Stimulated activated naive CD8-positive, alpha-beta T cell treated with anti-CD3 and anti-CD28 coated beads, Interleukin-15, Interleukin-2, amounts not matched to agents 100 ng/mL and 50 ng/mL, for 24 hours (primary cell): ENCODE results near the gene MYO1G.

Experiments
- H3K27ac Mint-ChIP-seq: one replicate; pipeline ENCODE4 v1.8.0; 2021; ENCODE audit warnings: mild to moderate bottlenecking, mixed read lengths
- H3K27me3 Mint-ChIP-seq: one replicate; pipeline ENCODE4 v1.8.0; 2021; ENCODE audit warnings: mixed read lengths
- H3K36me3 Mint-ChIP-seq: one replicate; pipeline ENCODE4 v1.8.0; 2021; ENCODE audit warnings: low read depth, mixed read lengths
- H3K4me1 Mint-ChIP-seq: one replicate; pipeline ENCODE4 v1.8.0; 2021; ENCODE audit warnings: low read depth, mixed read lengths
- H3K4me3 Mint-ChIP-seq: one replicate; pipeline ENCODE4 v1.8.0; 2021; ENCODE audit warnings: mild to moderate bottlenecking, mixed read lengths
- H3K9me3 Mint-ChIP-seq: one replicate; pipeline ENCODE4 v1.8.0; 2021; ENCODE audit warnings: mixed read lengths

Gene MYO1G

GRCh38 chr7:44967571-44968446 lies 11.0 kb downstream of the MYO1G start:
- H3K27ac Mint-ChIP-seq = peak overlapping the region; percentile 75
- no peaks in the 10 kb centered on the region for H3K9me3 Mint-ChIP-seq
- H3K4me1 Mint-ChIP-seq = peaks cover 22% of the 10 kb centered on the region
- no peaks in the 10 kb centered on the region for H3K27me3 Mint-ChIP-seq
- H3K36me3 Mint-ChIP-seq = peaks cover 81% of the 10 kb centered on the region
- no peak overlapping the region for H3K4me3 Mint-ChIP-seq

GRCh38 chr7:44966731-44967538 lies 11.9 kb downstream of the MYO1G start:
- no peaks in the 10 kb centered on the region for H3K27me3 Mint-ChIP-seq
- H3K9me3 Mint-ChIP-seq = no peaks in the 10 kb centered on the region
- H3K36me3 Mint-ChIP-seq = peaks cover 72% of the 10 kb centered on the region
- H3K4me3 Mint-ChIP-seq = no peak overlapping the region
- no peak overlapping the region for H3K27ac Mint-ChIP-seq
- H3K4me1 Mint-ChIP-seq = peaks cover 15% of the 10 kb centered on the region

GRCh38 chr7:44965937-44966730 lies 12.7 kb downstream of the MYO1G start:
- no peak overlapping the region for H3K27ac Mint-ChIP-seq
- no peak overlapping the region for H3K4me3 Mint-ChIP-seq
- H3K4me1 Mint-ChIP-seq = peaks cover 10% of the 10 kb centered on the region
- H3K9me3 Mint-ChIP-seq = no peaks in the 10 kb centered on the region
- no peaks in the 10 kb centered on the region for H3K27me3 Mint-ChIP-seq
- H3K36me3 Mint-ChIP-seq = peaks cover 66% of the 10 kb centered on the region

DNA sequence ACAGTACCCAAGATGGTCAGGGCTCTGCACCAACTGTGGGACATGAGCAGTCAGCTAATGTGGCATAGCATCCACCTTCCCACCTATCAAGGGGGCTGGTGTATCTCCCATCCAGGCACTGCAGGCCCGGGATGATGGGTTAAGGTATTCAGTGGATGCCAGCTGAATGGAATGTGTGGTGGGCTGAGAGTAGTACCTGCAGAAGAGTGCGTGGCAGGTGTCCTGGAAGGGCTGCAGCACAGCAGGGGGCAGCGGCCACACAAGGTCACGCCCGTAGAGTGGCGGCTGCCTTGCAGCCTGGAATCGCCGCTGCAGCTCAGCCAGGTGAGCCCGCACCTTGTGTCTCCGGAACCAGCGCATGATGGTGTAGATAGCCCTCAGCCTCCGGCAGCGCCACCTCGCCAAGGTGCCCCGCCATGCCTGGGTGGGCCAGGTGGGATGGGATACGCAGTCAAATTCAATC lies 13.3 kb downstream of the MYO1G start:
- Mint-ChIP-seq H3K9me3 (no peaks in the 10 kb centered on the region), H3K27ac (no peak overlapping the region), H3K36me3 (peaks cover 60% of the 10 kb centered on the region), H3K4me3 (no peak overlapping the region), H3K4me1 (peaks cover 10% of the 10 kb centered on the region), H3K27me3 (no peaks in the 10 kb centered on the region)

DNA sequence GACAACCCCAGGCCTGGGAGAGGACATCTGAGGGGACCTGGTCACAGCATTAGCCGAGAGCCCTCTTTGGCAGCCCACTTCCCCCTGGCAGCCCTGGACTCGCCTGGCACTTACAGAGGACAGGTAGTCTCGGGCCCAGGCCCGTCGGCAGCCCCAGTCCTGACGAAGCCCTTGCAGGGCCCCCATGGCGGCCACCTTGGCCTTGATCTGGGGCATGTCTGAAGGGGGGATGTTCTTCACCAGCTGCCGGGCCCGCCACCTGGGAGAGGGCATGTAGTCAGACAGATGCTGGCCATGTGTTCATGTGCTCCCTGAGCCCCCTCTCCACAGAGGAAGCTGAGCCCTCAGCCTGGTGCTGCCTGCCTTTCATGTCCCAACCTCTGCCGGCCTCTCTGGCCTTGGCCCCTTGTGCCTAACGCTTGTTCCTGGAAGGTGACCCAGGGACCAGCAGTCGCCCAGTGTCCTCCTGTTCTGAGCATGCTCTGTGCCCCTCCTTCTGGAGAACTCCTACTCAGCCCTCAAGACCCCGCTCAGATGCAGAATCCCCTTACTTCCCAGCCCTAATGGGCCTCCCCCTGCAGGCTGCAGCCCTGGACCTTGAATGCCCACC lies 13.9 kb downstream of the MYO1G start:
- Mint-ChIP-seq H3K9me3 (no peaks in the 10 kb centered on the region), H3K27me3 (no peaks in the 10 kb centered on the region), H3K4me3 (no peak overlapping the region), H3K36me3 (peaks cover 61% of the 10 kb centered on the region), H3K4me1 (peaks cover 15% of the 10 kb centered on the region), H3K27ac (no peak overlapping the region)

- no peaks in the 10 kb centered on the region for H3K27me3 Mint-ChIP-seq
- peaks cover 20% of the 10 kb centered on the region for H3K4me1 Mint-ChIP-seq
- peaks cover 65% of the 10 kb centered on the region for H3K36me3 Mint-ChIP-seq
- H3K27ac Mint-ChIP-seq = no peak overlapping the region
- no peak overlapping the region for H3K4me3 Mint-ChIP-seq
- no peaks in the 10 kb centered on the region for H3K9me3 Mint-ChIP-seq
Measured at GRCh38 chr7:44964384-44964830, 14.4 kb downstream of the MYO1G start.

DNA sequence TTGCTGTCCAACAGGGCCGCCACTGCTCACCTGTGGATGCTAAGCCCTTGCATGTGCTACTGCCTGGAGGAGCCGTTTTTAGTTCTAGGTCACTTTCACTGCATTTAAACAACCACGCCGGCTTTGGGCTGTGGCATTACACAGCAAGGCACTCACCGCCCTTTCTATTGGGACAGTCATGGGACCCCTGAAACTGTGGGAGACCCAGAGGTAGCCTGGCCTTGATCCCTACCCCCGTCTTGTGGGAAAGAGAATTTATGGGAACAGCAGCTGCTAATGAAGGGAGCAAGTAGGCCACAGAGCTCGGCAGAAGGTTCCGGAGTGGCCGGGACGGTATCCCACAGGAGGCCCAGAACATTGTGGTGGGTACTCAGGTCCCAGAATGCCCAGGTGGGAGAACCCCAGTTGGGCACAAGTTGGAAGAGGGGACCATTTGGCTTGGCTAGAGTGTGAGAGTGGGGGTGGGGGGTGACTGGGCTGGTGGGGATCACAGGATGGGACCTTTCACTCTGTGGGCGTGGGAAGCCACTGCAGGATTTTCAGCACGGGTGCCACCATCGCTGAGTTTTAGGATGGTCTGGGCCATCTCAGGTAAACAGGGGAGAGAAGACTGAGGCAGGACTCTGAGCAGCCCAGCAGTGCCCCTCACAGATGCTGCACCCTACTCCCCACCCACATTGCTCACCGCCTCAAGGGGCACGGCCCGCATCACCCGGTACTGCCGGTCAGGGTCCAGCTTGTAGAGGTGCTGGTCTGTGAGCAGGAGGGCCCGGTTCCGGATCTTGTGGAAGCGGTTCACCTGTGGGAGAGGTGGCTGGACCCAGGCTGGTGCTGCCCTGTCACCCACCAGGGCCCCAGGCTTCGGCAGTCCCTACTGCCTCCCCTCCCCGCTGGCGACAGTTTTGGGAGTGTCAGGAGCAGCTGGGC lies 15.2 kb downstream of the MYO1G start:
- peaks cover 59% of the 10 kb centered on the region for H3K36me3 Mint-ChIP-seq

GRCh38 chr7:44962483-44963251 lies 16.1 kb downstream of the MYO1G start:
- H3K4me3 Mint-ChIP-seq = no peak overlapping the region
- no peaks in the 10 kb centered on the region for H3K27me3 Mint-ChIP-seq
- no peaks in the 10 kb centered on the region for H3K9me3 Mint-ChIP-seq
- no peak overlapping the region for H3K27ac Mint-ChIP-seq
- peaks cover 26% of the 10 kb centered on the region for H3K4me1 Mint-ChIP-seq
- peaks cover 51% of the 10 kb centered on the region for H3K36me3 Mint-ChIP-seq

More for the DNA sequence above, 15.2 kb downstream of the MYO1G start:
- Mint-ChIP-seq H3K4me1 (peaks cover 28% of the 10 kb centered on the region), H3K27ac (no peak overlapping the region), H3K4me3 (no peak overlapping the region), H3K9me3 (no peaks in the 10 kb centered on the region), H3K27me3 (no peaks in the 10 kb centered on the region)

- Mint-ChIP-seq H3K27me3 (no peaks in the 10 kb centered on the region), H3K36me3 (peaks cover 47% of the 10 kb centered on the region), H3K9me3 (no peaks in the 10 kb centered on the region), H3K4me3 (no peak overlapping the region), H3K4me1 (peaks cover 26% of the 10 kb centered on the region), H3K27ac (no peak overlapping the region)
Measured at GRCh38 chr7:44961844-44962482, 16.9 kb downstream of the MYO1G start.

- Mint-ChIP-seq H3K27me3 (no peaks in the 10 kb centered on the region), H3K36me3 (peaks cover 30% of the 10 kb centered on the region), H3K9me3 (no peaks in the 10 kb centered on the region), H3K27ac (peak overlapping the region; percentile 56), H3K4me1 (peaks cover 26% of the 10 kb centered on the region), H3K4me3 (no peak overlapping the region)
Measured at GRCh38 chr7:44960011-44960580, 18.7 kb downstream of the MYO1G start.

GRCh38 chr7:44959433-44959951 lies 19.3 kb downstream of the MYO1G start:
- Mint-ChIP-seq H3K36me3 (peaks cover 27% of the 10 kb centered on the region), H3K9me3 (no peaks in the 10 kb centered on the region), H3K27me3 (no peaks in the 10 kb centered on the region), H3K4me1 (peaks cover 31% of the 10 kb centered on the region), H3K27ac (peak overlapping the region; percentile 56), H3K4me3 (peak overlapping the region; percentile 10)
